Measurements from ENCODE around the gene PGD. TPM values are rescaled to one million over a fixed set of nuclear protein-coding genes. Genes with fewer than 3 reads are reported as not detected.

PGD gene
- total RNA-seq, 4 donors from 2014 or later = 22.9 to 109 (median 44.2) TPM

- no peak for TF ChIP-seq CTCF (IDR thresholded peaks at IDR 0.05)
- no peak for TF ChIP-seq POLR2AphosphoS5 (IDR thresholded peaks at IDR 0.05)
- no peak for TF ChIP-seq POLR2A (IDR thresholded peaks at IDR 0.05)
- no peak for TF ChIP-seq EP300 (IDR thresholded peaks at IDR 0.05)
- Histone ChIP-seq H3K4me1 (no peaks in the 10 kb centered on the region), H3K27ac (no peak overlapping the region), H3K36me3 (peaks cover 0 to 34% of the 10 kb centered on the region in 2 donors), H3K27me3 (no peaks in the 10 kb centered on the region), H3K4me3 (no peak overlapping the region), H3K9me3 (no peaks in the 10 kb centered on the region)
- ATAC-seq = no peak
- WGBS, 2 donors (ENCODE audit: low coverage in 1 of 2) = 85 to 87% methylated on average over 5 of the region's 5 CpGs
Measured at GRCh38 chr1:10440794-10441193, 41.9 kb downstream of the PGD start.

DNA sequence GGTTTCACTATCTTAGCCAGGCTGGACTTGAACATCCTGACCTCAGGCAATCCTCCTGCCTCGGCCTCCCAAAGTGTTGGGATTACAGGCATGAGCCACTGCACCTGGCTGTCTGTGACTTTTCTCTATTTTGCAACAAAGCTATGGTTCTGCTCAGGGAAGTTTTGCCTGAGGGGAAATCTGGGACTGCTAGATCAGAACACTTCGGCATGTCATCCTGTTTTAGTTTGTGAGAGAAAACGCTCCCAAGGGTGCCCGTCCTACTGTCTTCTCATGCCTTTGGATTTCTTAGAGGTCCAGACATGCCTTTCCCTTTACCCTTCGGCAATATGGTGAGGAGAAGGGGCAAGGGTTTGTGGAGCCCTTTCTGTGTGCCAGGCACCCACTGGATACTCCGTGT, 45.4 kb downstream of the PGD start:
- H3K27me3 ChIP-seq = no peaks in the 10 kb centered on the region
- no peak for ATAC-seq
- H3K27ac ChIP-seq = no peak overlapping the region
- no peak overlapping the region for H3K4me3 ChIP-seq
- WGBS, 2 donors (ENCODE audit: low coverage in 1 of 2) = 85 to 97% methylated on average over 5 of the region's 6 CpGs
- peaks cover 0 to 34% of the 10 kb centered on the region in 2 donors for H3K36me3 ChIP-seq
- H3K4me1 ChIP-seq = no peaks in the 10 kb centered on the region
- TF ChIP-seq POLR2A (IDR thresholded peaks at IDR 0.05) (no peak), CTCF (IDR thresholded peaks at IDR 0.05) (no peak), POLR2AphosphoS5 (IDR thresholded peaks at IDR 0.05) (no peak), EP300 (IDR thresholded peaks at IDR 0.05) (no peak)
- no peaks in the 10 kb centered on the region for H3K9me3 ChIP-seq

GRCh38 chr1:10444795-10445397, 46.0 kb downstream of the PGD start:
- H3K27me3 ChIP-seq = no peaks in the 10 kb centered on the region
- H3K9me3 ChIP-seq = no peaks in the 10 kb centered on the region
- peaks cover 0 to 29% of the 10 kb centered on the region in 2 donors for H3K36me3 ChIP-seq
- no peak overlapping the region for H3K4me3 ChIP-seq
- H3K4me1 ChIP-seq = peaks cover 0 to under 1% (median 0%) of the 10 kb centered on the region in 3 donors
- no peak for ATAC-seq
- no peak overlapping the region for H3K27ac ChIP-seq
- TF ChIP-seq EP300 (IDR thresholded peaks at IDR 0.05) (no peak), CTCF (IDR thresholded peaks at IDR 0.05) (no peak), POLR2AphosphoS5 (IDR thresholded peaks at IDR 0.05) (no peak), POLR2A (IDR thresholded peaks at IDR 0.05) (no peak)
- WGBS, 2 donors (ENCODE audit: low coverage in 1 of 2) = 81 to 86% methylated on average over 2 to 5 of the region's 7 CpGs

DNA sequence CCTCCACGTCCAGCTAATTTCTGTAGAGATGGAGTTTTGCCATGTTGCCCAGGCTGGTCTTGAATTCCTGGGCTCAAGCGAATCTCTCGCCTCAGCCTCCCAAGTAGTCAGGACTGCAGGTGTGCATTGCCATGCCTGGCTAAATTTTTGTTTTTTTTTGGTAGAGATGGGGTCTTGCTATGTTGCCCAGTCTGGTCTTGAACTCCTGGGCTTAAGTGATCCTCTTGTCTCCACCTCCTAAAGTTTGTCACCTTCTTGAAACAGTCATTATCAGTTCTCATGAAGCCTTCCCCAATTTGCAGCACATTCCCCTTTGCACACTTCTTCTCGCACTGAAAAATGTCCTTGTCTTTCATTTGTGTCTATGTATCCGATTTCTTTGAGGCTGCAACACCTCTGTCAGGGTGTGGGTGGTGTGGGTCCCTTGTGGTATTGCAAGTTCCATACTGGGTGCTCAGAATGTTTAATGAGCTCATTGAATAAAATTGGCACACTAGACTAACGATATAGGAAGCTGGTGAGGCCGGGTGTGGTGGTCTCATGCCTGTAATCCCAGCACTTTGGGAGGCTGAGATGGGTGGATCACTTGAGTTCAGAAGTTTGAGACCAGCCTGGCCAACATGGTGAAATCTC, 48.0 kb downstream of the PGD start:
- Histone ChIP-seq H3K27ac (no peak overlapping the region), H3K27me3 (no peaks in the 10 kb centered on the region), H3K4me1 (peaks cover 0 to 18% (median 7%) of the 10 kb centered on the region in 3 donors), H3K36me3 (peaks cover 0 to 19% of the 10 kb centered on the region in 2 donors), H3K4me3 (no peak overlapping the region), H3K9me3 (no peaks in the 10 kb centered on the region)
- WGBS, 2 donors (ENCODE audit: low coverage in 1 of 2) = 88 to 91% methylated on average over 5 of the region's 7 CpGs
- no peak for ATAC-seq
- no peak for TF ChIP-seq CTCF (IDR thresholded peaks at IDR 0.05)
- no peak for TF ChIP-seq EP300 (IDR thresholded peaks at IDR 0.05)
- TF ChIP-seq POLR2A (IDR thresholded peaks at IDR 0.05) = no peak
- TF ChIP-seq POLR2AphosphoS5 (IDR thresholded peaks at IDR 0.05) = no peak

DNA sequence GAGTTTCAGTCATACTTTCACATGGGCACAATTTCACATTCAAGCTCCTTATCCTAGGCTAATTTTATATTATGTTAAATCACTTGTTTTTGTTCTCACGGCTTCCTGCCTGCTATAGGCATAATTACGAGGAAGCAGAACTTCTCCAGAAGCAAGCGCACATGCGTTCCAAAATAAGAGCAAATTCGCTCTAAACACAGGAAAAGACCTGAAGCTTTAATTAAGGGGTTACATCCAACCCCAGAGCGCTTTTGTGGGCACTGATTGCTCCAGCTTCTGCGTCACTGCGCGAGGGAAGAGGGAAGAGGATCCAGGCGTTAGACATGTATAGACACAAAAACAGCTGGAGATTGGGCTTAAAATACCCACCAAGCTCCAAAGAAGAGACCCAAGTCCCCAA, 50.9 kb downstream of the PGD start, which contains the start of gene CORT:
Gene CORT (plus strand): TSS at position 281 of the 400 bp plus-strand sequence. CDS start 193 bp downstream, outside the sequence.
- H3K4me1 ChIP-seq = peaks cover 0 to 18% (median 7%) of the 10 kb centered on the region in 3 donors
- 82 to 100% methylated on average over 1 to 10 of the region's 10 CpGs for WGBS, 2 donors (ENCODE audit: low coverage in 1 of 2)
- H3K9me3 ChIP-seq = no peaks in the 10 kb centered on the region
- H3K27me3 ChIP-seq = no peaks in the 10 kb centered on the region
- no peak within 1 kb of the TSS for H3K4me3 ChIP-seq
- no peak within 1 kb of the TSS for H3K27ac ChIP-seq
- H3K36me3 ChIP-seq = peaks cover 0 to 6% of the 10 kb centered on the region in 2 donors
- TF ChIP-seq CTCF (IDR thresholded peaks at IDR 0.05) (no peak), EP300 (IDR thresholded peaks at IDR 0.05) (no peak), POLR2A (IDR thresholded peaks at IDR 0.05) (no peak), POLR2AphosphoS5 (IDR thresholded peaks at IDR 0.05) (no peak)
- ATAC-seq = no peak

All from gastroesophageal sphincter (tissue), 4 donors.